ENCODE data around the gene RYR1. TPM values are rescaled to one million over a fixed set of nuclear protein-coding genes. Genes with fewer than 3 reads are reported as not detected.

Gene RYR1
- polyA plus RNA-seq = 1 to 10 TPM in 1 of 4 donors, under 1 TPM in 1, not detected in 2; 0.81 to 2.3 TPM
- long read RNA-seq, donor 1 = 0 reads
- long read RNA-seq, donor 2 = 0 reads
- long read RNA-seq, donor 3 = 0 reads
- long read RNA-seq, donor 4 = 0 reads
- long read RNA-seq, donor 5 = 0 reads
- long read RNA-seq, donor 6 = 0 reads
- long read RNA-seq, donor 7 = 0 reads
- long read RNA-seq, donor 8, partial matches to known transcripts = 7 of 7 reads
- long read RNA-seq, donor 8, other reads (novel, unspliced or antisense) = 0 of 7 reads
- long read RNA-seq, donor 9 = 0 reads
- long read RNA-seq, donor 10 = 0 reads

DNA sequence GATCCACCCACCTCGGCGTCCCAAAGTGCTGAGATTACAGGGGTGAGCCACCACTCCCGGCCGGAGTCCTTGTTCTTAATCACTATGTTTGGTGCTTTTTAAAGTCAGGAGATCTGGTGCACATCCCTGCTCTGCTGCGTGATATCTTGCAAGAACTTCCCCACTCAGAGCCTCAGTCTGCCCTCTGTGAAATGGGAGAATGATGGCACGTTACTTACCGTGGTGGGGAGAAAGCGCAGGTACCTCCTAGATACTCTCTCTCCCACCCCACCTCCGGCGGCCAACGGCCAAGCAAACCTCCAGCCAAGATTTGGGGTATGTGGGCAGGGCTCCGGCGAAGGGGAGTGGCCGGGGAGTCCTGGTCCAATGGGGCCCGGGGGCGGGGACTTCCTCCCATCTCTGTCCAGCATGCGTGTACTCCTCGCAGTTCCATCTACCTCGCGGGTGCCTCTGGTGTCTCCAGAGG, at the start of gene RYR1:
Gene RYR1 (plus strand): TSS at position 424 of the 466 bp plus-strand sequence. CDS start 139 bp downstream, outside the sequence.
- H3K9me3 ChIP-seq (ENCODE audit: control insufficient read depth in 2 of 2, insufficient read depth in 1 of 2, low read depth in 1 of 2, low read length in 1 of 2) = no peaks in the 10 kb centered on the region
- no peak within 1 kb of the TSS for H3K27ac ChIP-seq (ENCODE audit: low read depth in 1 of 3, low read length in 2 of 3)
- no peak within 1 kb of the TSS for H3K4me3 ChIP-seq (ENCODE audit: low read depth in 1 of 3, low read length in 3 of 3)
- no peaks in the 10 kb centered on the region for H3K36me3 ChIP-seq (ENCODE audit: control insufficient read depth in 3 of 3, insufficient read depth in 2 of 3, low read depth in 1 of 3, low read length in 3 of 3)
- H3K27me3 ChIP-seq (ENCODE audit: control insufficient read depth in 3 of 3, insufficient read depth in 3 of 3, low read length in 3 of 3) = peaks cover 0 to 28% (median 6%) of the 10 kb centered on the region in 3 donors
- DNase-seq = peak in 1 of 2 donors; percentile 6
- H3K4me1 ChIP-seq (ENCODE audit: control insufficient read depth in 3 of 3, insufficient read depth in 2 of 3, low read depth in 1 of 3, low read length in 2 of 3) = no peaks in the 10 kb centered on the region
- no peak for FAIRE-seq
- WGBS, 3 donors = 12 to 17% (median 13%) methylated on average over 20 of the region's 20 CpGs

DNA sequence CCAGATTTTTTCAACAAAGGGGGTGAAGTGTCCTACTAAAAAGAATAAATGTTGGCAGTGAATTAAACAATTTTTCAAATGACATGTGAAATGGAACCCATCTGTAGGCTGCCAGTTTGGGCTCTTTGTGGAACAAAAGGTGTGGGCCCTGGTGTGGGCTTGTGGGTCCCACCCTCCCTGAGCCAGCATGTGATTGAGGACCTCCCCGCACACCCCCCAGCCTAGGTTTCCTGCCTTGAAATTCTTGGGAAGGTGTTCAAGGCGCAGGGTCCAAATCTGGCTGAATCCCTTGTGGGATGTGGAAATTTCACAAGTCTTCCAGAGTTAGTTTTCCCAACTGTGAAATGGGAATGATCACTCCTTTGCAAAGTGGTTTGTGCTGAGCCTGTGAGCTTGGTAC, 49.7 kb upstream of the RYR1 start:
- Histone ChIP-seq H3K9me3 (ENCODE audit: control insufficient read depth in 2 of 2, insufficient read depth in 1 of 2, low read depth in 1 of 2, low read length in 1 of 2) (no peaks in the 10 kb centered on the region), H3K4me1 (ENCODE audit: control insufficient read depth in 3 of 3, insufficient read depth in 2 of 3, low read depth in 1 of 3, low read length in 2 of 3) (peaks cover 2 to 25% (median 6%) of the 10 kb centered on the region in 3 donors), H3K36me3 (ENCODE audit: control insufficient read depth in 3 of 3, insufficient read depth in 2 of 3, low read depth in 1 of 3, low read length in 3 of 3) (peaks cover 14 to 71% (median 27%) of the 10 kb centered on the region in 3 donors), H3K27ac (ENCODE audit: low read depth in 1 of 3, low read length in 2 of 3) (no peak overlapping the region), H3K27me3 (ENCODE audit: control insufficient read depth in 3 of 3, insufficient read depth in 3 of 3, low read length in 3 of 3) (peaks cover 0 to 31% (median 0%) of the 10 kb centered on the region in 3 donors), H3K4me3 (ENCODE audit: low read depth in 1 of 3, low read length in 3 of 3) (no peak overlapping the region)
- 88 to 100% (median 99%) methylated on average over 2 of the region's 2 CpGs for WGBS, 3 donors
- FAIRE-seq (no peak), DNase-seq (no peak)

DNA sequence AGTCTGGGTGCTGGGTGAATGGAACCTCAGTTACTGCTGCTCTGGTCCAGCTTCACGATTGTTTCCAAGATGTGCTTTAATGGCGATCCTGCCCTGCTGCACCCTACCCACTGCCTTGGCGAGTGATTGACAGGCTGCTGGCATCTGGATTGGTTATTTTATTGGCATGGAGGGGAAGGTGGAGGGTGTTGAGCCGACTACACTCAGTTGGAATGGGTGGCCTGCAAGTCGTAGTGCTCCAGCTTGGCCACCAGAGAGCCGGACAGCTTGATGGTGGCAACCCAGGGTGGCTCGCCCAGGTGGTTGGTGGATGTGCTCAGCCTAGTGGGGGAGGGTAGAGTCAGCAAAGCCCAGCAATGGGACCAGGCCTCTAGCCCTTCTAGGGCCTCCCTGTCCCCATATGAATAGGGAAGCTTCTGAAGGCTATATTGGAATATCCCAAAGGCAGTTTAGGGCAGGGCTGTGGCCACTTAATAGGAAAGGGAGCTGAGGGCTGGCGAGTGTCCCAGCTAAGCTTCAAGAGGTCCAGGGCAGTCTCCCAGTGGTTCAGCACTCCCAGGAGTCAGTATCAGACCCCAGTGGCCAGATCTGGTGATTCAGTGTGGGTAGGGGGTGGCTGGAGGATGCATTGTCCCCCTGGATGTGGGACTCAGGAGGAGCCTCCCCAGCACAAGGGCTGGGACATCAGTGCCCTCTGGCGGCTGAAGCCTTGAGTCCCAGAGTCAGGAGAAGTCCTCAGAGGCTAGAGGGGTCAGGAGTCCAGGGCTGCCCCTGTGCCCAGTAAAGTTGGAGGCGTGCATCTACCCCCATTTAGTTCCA, 49.1 kb upstream of the RYR1 start:
- H3K9me3 ChIP-seq (ENCODE audit: control insufficient read depth in 2 of 2, insufficient read depth in 1 of 2, low read depth in 1 of 2, low read length in 1 of 2) = no peaks in the 10 kb centered on the region
- no peak overlapping the region for H3K27ac ChIP-seq (ENCODE audit: low read depth in 1 of 3, low read length in 2 of 3)
- FAIRE-seq = no peak
- peaks cover 12 to 65% (median 22%) of the 10 kb centered on the region in 3 donors for H3K36me3 ChIP-seq (ENCODE audit: control insufficient read depth in 3 of 3, insufficient read depth in 2 of 3, low read depth in 1 of 3, low read length in 3 of 3)
- H3K4me1 ChIP-seq (ENCODE audit: control insufficient read depth in 3 of 3, insufficient read depth in 2 of 3, low read depth in 1 of 3, low read length in 2 of 3) = peaks cover 2 to 31% (median 12%) of the 10 kb centered on the region in 3 donors
- WGBS, 3 donors = 78 to 86% (median 79%) methylated on average over 10 of the region's 10 CpGs
- peaks cover 0 to 38% (median 0%) of the 10 kb centered on the region in 3 donors for H3K27me3 ChIP-seq (ENCODE audit: control insufficient read depth in 3 of 3, insufficient read depth in 3 of 3, low read length in 3 of 3)
- peak; percentile 33 to 48 for DNase-seq
- H3K4me3 ChIP-seq (ENCODE audit: low read depth in 1 of 3, low read length in 3 of 3) = no peak overlapping the region

DNA sequence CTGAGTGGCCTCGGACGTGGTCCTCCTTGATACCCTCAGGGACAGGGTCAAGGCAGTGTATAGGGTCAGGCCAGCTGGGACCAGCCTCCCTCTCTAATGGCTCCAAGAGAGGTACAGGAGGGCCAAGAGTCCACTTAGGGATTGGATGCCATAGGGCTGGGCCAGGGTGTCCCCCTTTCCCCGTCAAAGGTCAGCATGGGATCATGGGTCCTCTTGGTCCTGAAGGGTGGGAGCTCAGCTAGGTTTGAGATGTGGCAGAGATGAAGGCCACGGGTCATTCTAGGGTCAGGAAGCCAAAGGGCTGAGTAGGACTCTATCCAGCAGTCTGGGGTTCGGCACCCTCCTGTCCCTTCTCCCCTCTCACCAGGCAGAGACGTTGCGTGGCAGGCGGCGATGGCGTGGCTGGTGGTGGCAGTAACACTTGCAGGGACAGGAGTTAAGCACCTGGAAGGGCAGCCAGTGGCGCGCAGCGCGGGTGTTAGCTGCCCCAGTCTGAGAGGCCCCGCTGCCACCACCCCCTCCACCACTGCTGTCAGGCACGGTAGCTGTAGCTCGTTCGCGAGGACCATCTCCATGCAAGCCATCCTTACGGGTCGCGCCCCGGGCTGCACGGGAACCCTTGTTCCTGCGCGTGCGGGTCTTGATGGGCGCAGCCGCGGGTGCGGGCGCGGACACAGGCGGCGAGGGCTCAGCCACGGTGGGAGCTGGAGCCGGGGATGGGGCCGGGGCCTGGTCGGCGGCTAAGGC, 48.3 kb upstream of the RYR1 start:
- no peak for FAIRE-seq
- H3K27ac ChIP-seq (ENCODE audit: low read depth in 1 of 3, low read length in 2 of 3) = no peak overlapping the region
- H3K4me1 ChIP-seq (ENCODE audit: control insufficient read depth in 3 of 3, insufficient read depth in 2 of 3, low read depth in 1 of 3, low read length in 2 of 3) = peaks cover 2 to 31% (median 12%) of the 10 kb centered on the region in 3 donors
- WGBS, 3 donors = 78 to 87% (median 87%) methylated on average over 35 to 40 of the region's 40 CpGs
- DNase-seq = no peak
- H3K9me3 ChIP-seq (ENCODE audit: control insufficient read depth in 2 of 2, insufficient read depth in 1 of 2, low read depth in 1 of 2, low read length in 1 of 2) = no peaks in the 10 kb centered on the region
- peaks cover 12 to 57% (median 21%) of the 10 kb centered on the region in 3 donors for H3K36me3 ChIP-seq (ENCODE audit: control insufficient read depth in 3 of 3, insufficient read depth in 2 of 3, low read depth in 1 of 3, low read length in 3 of 3)
- peak overlapping the region in 1 of 3 donors; percentile 64 for H3K4me3 ChIP-seq (ENCODE audit: low read depth in 1 of 3, low read length in 3 of 3)
- peaks cover 0 to 46% (median 0%) of the 10 kb centered on the region in 3 donors for H3K27me3 ChIP-seq (ENCODE audit: control insufficient read depth in 3 of 3, insufficient read depth in 3 of 3, low read length in 3 of 3)

DNA sequence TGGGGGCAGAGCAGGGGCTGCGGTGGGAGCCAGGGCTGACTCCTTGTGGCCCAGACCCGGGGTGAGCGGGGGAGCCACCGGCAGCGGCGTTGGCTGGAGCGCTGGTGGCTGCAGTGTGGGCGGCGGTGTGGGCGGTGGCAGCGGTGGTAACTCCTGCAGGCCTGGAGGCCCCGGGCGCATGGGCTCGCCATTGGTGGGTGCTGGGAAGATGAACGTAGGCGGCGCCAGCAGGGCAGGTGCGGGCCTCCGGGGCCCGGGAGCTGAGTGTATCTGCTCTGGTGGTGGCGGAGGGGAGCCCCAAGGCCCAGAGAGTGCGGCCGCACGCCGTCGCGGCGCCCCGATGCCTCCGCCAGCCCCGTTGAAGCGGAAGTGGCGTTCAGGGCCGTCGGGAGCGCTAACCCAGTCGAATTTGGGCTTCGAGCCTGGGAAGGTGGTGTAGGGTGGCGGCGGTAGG, 47.7 kb upstream of the RYR1 start:
- H3K27ac ChIP-seq (ENCODE audit: low read depth in 1 of 3, low read length in 2 of 3) = peak overlapping the region in 1 of 3 donors; percentile 19
- no peak for FAIRE-seq
- peak overlapping the region in 2 of 3 donors; percentile 42 to 64 for H3K4me3 ChIP-seq (ENCODE audit: low read depth in 1 of 3, low read length in 3 of 3)
- 56 to 81% (median 58%) methylated on average over 38 to 40 of the region's 40 CpGs for WGBS, 3 donors
- DNase-seq = peak in 1 of 2 donors; percentile 28
- peaks cover 2 to 31% (median 12%) of the 10 kb centered on the region in 3 donors for H3K4me1 ChIP-seq (ENCODE audit: control insufficient read depth in 3 of 3, insufficient read depth in 2 of 3, low read depth in 1 of 3, low read length in 2 of 3)
- peaks cover 0 to 48% (median 0%) of the 10 kb centered on the region in 3 donors for H3K27me3 ChIP-seq (ENCODE audit: control insufficient read depth in 3 of 3, insufficient read depth in 3 of 3, low read length in 3 of 3)
- H3K36me3 ChIP-seq (ENCODE audit: control insufficient read depth in 3 of 3, insufficient read depth in 2 of 3, low read depth in 1 of 3, low read length in 3 of 3) = peaks cover 11 to 51% (median 17%) of the 10 kb centered on the region in 3 donors
- H3K9me3 ChIP-seq (ENCODE audit: control insufficient read depth in 2 of 2, insufficient read depth in 1 of 2, low read depth in 1 of 2, low read length in 1 of 2) = no peaks in the 10 kb centered on the region

DNA sequence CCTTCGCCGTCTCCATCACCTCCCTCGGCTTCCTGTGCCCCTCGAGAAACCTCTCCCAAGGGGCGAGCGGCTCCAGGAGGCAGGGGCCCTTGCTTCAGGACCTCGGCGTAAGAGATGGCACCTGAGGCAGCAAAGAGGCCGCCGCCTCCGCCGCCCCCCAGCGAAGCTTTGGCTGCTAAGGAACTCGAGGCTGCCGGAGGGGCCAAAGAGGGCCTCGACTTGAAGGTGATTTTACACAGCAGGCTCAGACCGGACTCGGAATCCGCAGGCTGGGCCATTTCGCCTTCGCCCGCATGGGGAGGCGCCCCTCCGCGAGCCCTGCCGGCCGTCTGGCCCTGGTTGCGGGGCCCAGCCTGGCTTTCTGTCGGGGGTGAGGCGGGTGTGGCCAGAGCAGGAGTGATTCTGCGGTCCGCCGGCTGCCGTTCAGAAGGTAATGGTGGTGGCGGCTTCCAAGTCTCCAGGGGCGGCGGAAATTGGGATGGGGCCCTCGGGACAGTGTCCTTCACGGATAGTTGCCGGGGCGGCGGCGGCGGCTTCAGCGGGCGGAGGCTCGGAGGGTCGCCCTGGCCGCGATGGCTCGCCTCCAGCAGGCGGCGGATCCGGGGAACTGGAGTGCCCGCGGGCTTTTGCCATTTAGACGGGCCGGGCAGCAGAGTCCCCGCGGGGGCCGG, 47.1 kb upstream of the RYR1 start:
- FAIRE-seq (no peak), DNase-seq (peak in 1 of 2 donors; percentile 42)
- 36 to 46% (median 45%) methylated on average over 53 to 61 of the region's 61 CpGs for whole genome bisulfite sequencing, 3 donors
- Histone ChIP-seq H3K9me3 (ENCODE audit: control insufficient read depth in 2 of 2, insufficient read depth in 1 of 2, low read depth in 1 of 2, low read length in 1 of 2) (no peaks in the 10 kb centered on the region), H3K27me3 (ENCODE audit: control insufficient read depth in 3 of 3, insufficient read depth in 3 of 3, low read length in 3 of 3) (peaks cover 0 to 48% (median 0%) of the 10 kb centered on the region in 3 donors), H3K4me3 (ENCODE audit: low read depth in 1 of 3, low read length in 3 of 3) (peak overlapping the region in 2 of 3 donors; percentile 42 to 64), H3K27ac (ENCODE audit: low read depth in 1 of 3, low read length in 2 of 3) (peak overlapping the region in 2 of 3 donors; percentile 88 to 89), H3K36me3 (ENCODE audit: control insufficient read depth in 3 of 3, insufficient read depth in 2 of 3, low read depth in 1 of 3, low read length in 3 of 3) (peaks cover 9 to 45% (median 12%) of the 10 kb centered on the region in 3 donors), H3K4me1 (ENCODE audit: control insufficient read depth in 3 of 3, insufficient read depth in 2 of 3, low read depth in 1 of 3, low read length in 2 of 3) (peaks cover 2 to 31% (median 12%) of the 10 kb centered on the region in 3 donors)

DNA sequence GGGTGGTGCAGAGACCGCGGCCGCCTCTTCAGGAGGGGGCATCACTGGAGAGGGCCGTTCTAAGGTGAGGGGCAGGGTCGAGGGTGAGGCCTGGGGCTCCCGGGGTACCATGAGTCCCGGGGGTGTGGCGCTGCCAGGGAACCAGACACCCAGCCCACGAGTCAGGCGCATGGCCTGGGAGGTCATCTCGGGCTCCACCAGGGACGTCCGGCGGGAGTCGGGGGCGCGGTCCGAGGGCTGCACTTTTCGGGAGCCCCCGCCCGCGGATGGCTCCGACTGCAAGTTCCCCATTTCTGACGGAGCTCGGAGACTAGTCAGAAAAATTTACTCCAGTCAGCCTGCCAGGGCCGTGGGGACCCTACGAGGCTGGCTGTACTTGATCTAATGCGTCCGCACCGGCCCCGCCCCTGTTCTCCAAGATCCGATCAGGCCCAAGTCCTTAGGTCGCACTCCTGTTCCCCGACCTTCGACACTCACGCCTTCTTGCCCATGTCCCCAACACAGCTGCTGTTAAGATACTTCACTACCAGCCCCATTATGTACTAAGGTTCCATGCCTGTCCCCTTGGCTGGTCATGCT, 46.4 kb upstream of the RYR1 start:
- FAIRE-seq (no peak), DNase-seq (peak in 1 of 2 donors; percentile 92)

More for the DNA sequence above, 46.4 kb upstream of the RYR1 start:
- WGBS, 3 donors = 4 to 12% (median 10%) methylated on average over 30 to 36 of the region's 36 CpGs
- Histone ChIP-seq H3K4me3 (ENCODE audit: low read depth in 1 of 3, low read length in 3 of 3) (peak overlapping the region; percentile 31 to 64 (median 42)), H3K27me3 (ENCODE audit: control insufficient read depth in 3 of 3, insufficient read depth in 3 of 3, low read length in 3 of 3) (peaks cover 0 to 52% (median 0%) of the 10 kb centered on the region in 3 donors), H3K36me3 (ENCODE audit: control insufficient read depth in 3 of 3, insufficient read depth in 2 of 3, low read depth in 1 of 3, low read length in 3 of 3) (peaks cover 6 to 38% (median 9%) of the 10 kb centered on the region in 3 donors), H3K9me3 (ENCODE audit: control insufficient read depth in 2 of 2, insufficient read depth in 1 of 2, low read depth in 1 of 2, low read length in 1 of 2) (no peaks in the 10 kb centered on the region), H3K27ac (ENCODE audit: low read depth in 1 of 3, low read length in 2 of 3) (peak overlapping the region; percentile 17 to 89 (median 88)), H3K4me1 (ENCODE audit: control insufficient read depth in 3 of 3, insufficient read depth in 2 of 3, low read depth in 1 of 3, low read length in 2 of 3) (peaks cover 2 to 34% (median 12%) of the 10 kb centered on the region in 3 donors)
